Astrocyte of the spinal cord (primary cell): ENCODE measurements around the gene HSPD1.

Source experiments
- DNase-seq: peaks from one replicate; pipeline ENCODE4 v3.0.0; 2011; ENCODE audit warnings: low read depth, low spot score
- H3K4me3 ChIP-seq: 2 replicates; pipeline ENCODE4 v1.5.1; 2011; ENCODE audit warnings: low read depth, mild to moderate bottlenecking, low read length, moderate library complexity
- CTCF ChIP-seq: IDR thresholded peaks from 2 replicates; pipeline ENCODE4 v1.5.1; 2012; ENCODE audit warnings: low read depth, mild to moderate bottlenecking, low read length, inconsistent platforms
- in situ Hi-C: cut with HindIII; loops from 2 replicates; pipeline ENCODE4 v1.10.0; 2017; ENCODE audit warnings: low sequenced_read_pairs

The HSPD1 gene

GRCh38 chr2:197450465-197450864 is 49.2 kb downstream of the HSPD1 start:
- H3K4me3 ChIP-seq: no peak overlapping the region
- DNase-seq: no peak
- TF ChIP-seq CTCF: no peak
- in situ Hi-C loops: no loop called here

- in situ Hi-C loops: no loop called here
- no peak for TF ChIP-seq CTCF
Observed at GRCh38 chr2:197446844-197447243, 52.8 kb downstream of the HSPD1 start.

GRCh38 chr2:197445746-197446145 is 53.9 kb downstream of the HSPD1 start:
- no peak for DNase-seq
- TF ChIP-seq CTCF: no peak
- in situ Hi-C loops: no loop called here
- H3K4me3 ChIP-seq: no peak overlapping the region

More at GRCh38 chr2:197446844-197447243, 52.8 kb downstream of the HSPD1 start:
- DNase-seq: no peak
- no peak overlapping the region for H3K4me3 ChIP-seq

GRCh38 chr2:197442857-197443256 is 56.8 kb downstream of the HSPD1 start:
- in situ Hi-C loops: no loop called here
- TF ChIP-seq CTCF: no peak
- no peak for DNase-seq
- H3K4me3 ChIP-seq: no peak overlapping the region

- in situ Hi-C loops: no loop called here
- DNase-seq: no peak
- H3K4me3 ChIP-seq: no peak overlapping the region
- TF ChIP-seq CTCF: no peak
Observed at GRCh38 chr2:197437380-197437779, 62.3 kb downstream of the HSPD1 start.
